Left lung (tissue), 10 donors: ENCODE data around the gene OTOS. TPM values are rescaled to one million over a fixed set of nuclear protein-coding genes. Genes with fewer than 3 reads are reported as not detected.

Experiments
- ATAC-seq: fragments of 200-7000 bp; cut with Tn5 transposase; one replicate; pipeline ENCODE4 v1.9.1; 2020; ENCODE audit warnings: moderate library complexity
- DNase-seq, 4 donors: peaks; one replicate each; pipeline ENCODE4 v3.0.0-alpha.2; 2013 to 2020
- H3K27ac ChIP-seq, 2 donors: fragments of 200-600 bp; sonication (generic) in 1 of 2; one replicate each; pipeline versions ENCODE4 v1.5.0 to v1.8.0; 2020 to 2021
- H3K27me3 ChIP-seq, 2 donors: fragments of 200-600 bp; sonication (generic) in 1 of 2; one replicate each; pipeline versions ENCODE4 v1.5.0 to v1.8.0; 2020 to 2021
- H3K36me3 ChIP-seq, 2 donors: fragments of 200-600 bp; sonication (generic) in 1 of 2; one replicate each; pipeline versions ENCODE4 v1.5.0 to v1.8.0; 2020 to 2021
- H3K4me1 ChIP-seq, 2 donors: fragments of 200-600 bp; one replicate each; pipeline ENCODE4 v1.8.0; 2021
- H3K4me3 ChIP-seq, 2 donors: fragments of 200-600 bp; sonication (generic) in 1 of 2; one replicate each; pipeline versions ENCODE4 v1.5.0 to v1.8.0; 2020 to 2021; ENCODE audit warnings: mild to moderate bottlenecking in 1 of 2
- H3K9me3 ChIP-seq, 2 donors: fragments of 200-600 bp; sonication (generic) in 1 of 2; one replicate each; pipeline versions ENCODE4 v1.5.0 to v1.8.0; 2020 to 2021
- CTCF ChIP-seq, 2 donors: fragments of 200-600 bp; sonication (generic) in 1 of 2; IDR thresholded peaks; one replicate each; pipeline versions ENCODE4 v1.5.0 to v1.8.0; 2021; ENCODE audit warnings: antibody characterized with exemption in 2 of 2
- intact Hi-C, 2 donors: fragments of 100-400 bp; cut with DNase I; formaldehyde crosslinking; loops; one replicate each; pipeline versions ENCODE4 v1.11.2 to v1.14.2; 2022
- polyA plus RNA-seq, 6 donors: library from polyadenylated mRNA; unstranded; fragments of 120-200 nt; gene quantifications; one replicate each; pipeline ENCODE4 v1.2.1, GENCODE V29; 2013; ENCODE audit not compliant: insufficient read length in 6 of 6
- total RNA-seq, 2 donors: library from RNA; stranded (reverse); fragmentation: NEBNext Ultra II Directional; extraction: Animal tissue kit (Norgen Biotek cat#: 25700); gene quantifications; one replicate each; pipeline ENCODE4 v1.2.1, GENCODE V29; 2021
- donor health status: DM: no; HTN: yes; CAD: no.
- donor health status: DM: no; HTN: no; CAD: no.

Gene OTOS
- total and polyA plus RNA-seq, 8 donors = not detected

GRCh38 chr2:240143801-240144648 is 3.6 kb upstream of the OTOS start:
- intact Hi-C loops = loop anchor here in 1 of 2 donors (5.0 kb wide), 1 partner anchor 82 kb away; no protein-coding TSS in a partner anchor
- peak; percentile 54 to 93 (median 64) for DNase-seq
- H3K4me3 ChIP-seq = no peak overlapping the region

GRCh38 chr2:240143276-240143675 is 2.8 kb upstream of the OTOS start:
- Histone ChIP-seq H3K4me1 (no peaks in the 10 kb centered on the region), H3K36me3 (no peaks in the 10 kb centered on the region), H3K9me3 (no peaks in the 10 kb centered on the region), H3K27ac (no peak overlapping the region), H3K27me3 (peaks cover 0 to 56% of the 10 kb centered on the region in 2 donors), H3K4me3 (no peak overlapping the region)
- ATAC-seq = no peak
- DNase-seq = peak in 1 of 4 donors; percentile 37
- intact Hi-C loops = loop anchor here in 1 of 2 donors (5.0 kb wide), 1 partner anchor 81 kb away; no protein-coding TSS in a partner anchor
- no peak for TF ChIP-seq CTCF (IDR thresholded peaks at IDR 0.05)

More at GRCh38 chr2:240143801-240144648, 3.6 kb upstream of the OTOS start:
- TF ChIP-seq CTCF (IDR thresholded peaks at IDR 0.05) = peak; percentile 93 to 95
- ATAC-seq = peak; percentile 95
- Histone ChIP-seq H3K36me3 (no peaks in the 10 kb centered on the region), H3K9me3 (no peaks in the 10 kb centered on the region), H3K27me3 (peaks cover 0 to 64% of the 10 kb centered on the region in 2 donors), H3K27ac (no peak overlapping the region), H3K4me1 (no peaks in the 10 kb centered on the region)

GRCh38 chr2:240142859-240143258 is 2.4 kb upstream of the OTOS start:
- Histone ChIP-seq H3K4me3 (no peak overlapping the region), H3K27ac (no peak overlapping the region), H3K36me3 (no peaks in the 10 kb centered on the region), H3K27me3 (peaks cover 0 to 56% of the 10 kb centered on the region in 2 donors), H3K9me3 (no peaks in the 10 kb centered on the region), H3K4me1 (no peaks in the 10 kb centered on the region)
- DNase-seq (peak in 1 of 4 donors; percentile 50), ATAC-seq (no peak)
- intact Hi-C loops = loop anchor here in 1 of 2 donors (5.0 kb wide), 1 partner anchor 81 kb away; no protein-coding TSS in a partner anchor
- TF ChIP-seq CTCF (IDR thresholded peaks at IDR 0.05) = no peak

- no peaks in the 10 kb centered on the region for H3K36me3 ChIP-seq
- intact Hi-C loops = loop anchor here in 1 of 2 donors (5.0 kb wide), 1 partner anchor 80 kb away; no protein-coding TSS in a partner anchor
- H3K9me3 ChIP-seq = no peaks in the 10 kb centered on the region
- DNase-seq = peak in 1 of 4 donors; percentile 64
- no peak for TF ChIP-seq CTCF (IDR thresholded peaks at IDR 0.05)
- no peak overlapping the region for H3K4me3 ChIP-seq
- ATAC-seq = no peak
- H3K27me3 ChIP-seq = peaks cover 0 to 58% of the 10 kb centered on the region in 2 donors
- no peak overlapping the region for H3K27ac ChIP-seq
- no peaks in the 10 kb centered on the region for H3K4me1 ChIP-seq
These were observed 1.9 kb upstream of the OTOS start for GRCh38 chr2:240142256-240142775.

- Histone ChIP-seq H3K4me1 (peaks cover 0 to 4% of the 10 kb centered on the region in 2 donors), H3K27me3 (peaks cover 0 to 64% of the 10 kb centered on the region in 2 donors), H3K36me3 (no peaks in the 10 kb centered on the region), H3K27ac (no peak overlapping the region), H3K4me3 (no peak overlapping the region), H3K9me3 (no peaks in the 10 kb centered on the region)
- DNase-seq (peak in 1 of 4 donors; percentile 40), ATAC-seq (no peak)
- TF ChIP-seq CTCF (IDR thresholded peaks at IDR 0.05) = no peak
- intact Hi-C loops = loop anchor here in 1 of 2 donors (5.0 kb wide), 1 partner anchor 79 kb away; no protein-coding TSS in a partner anchor
These were observed 1.3 kb upstream of the OTOS start for GRCh38 chr2:240141736-240142135.
